Thyroid gland (tissue), 4 donors: ENCODE data around the gene GAK. TPM values are rescaled to one million over a fixed set of nuclear protein-coding genes. Genes with fewer than 3 reads are reported as not detected.

Experiments used
- DNase-seq, 2 donors: peaks; one replicate each; pipeline ENCODE4 v3.0.0-alpha.2; 2019
- H3K27ac ChIP-seq, 3 donors: fragments of 200-600 bp; sonication (generic); 1 replicate in 2 of 3; 2 replicates in 1 of 3; pipeline ENCODE4 v1.5.1; 2016 to 2019; ENCODE audit warnings: mild to moderate bottlenecking in 1 of 3, moderate library complexity in 1 of 3
- H3K27me3 ChIP-seq: fragments of 200-600 bp; sonication (generic); one replicate; pipeline ENCODE4 v1.5.1; 2019
- H3K36me3 ChIP-seq, 2 donors: fragments of 200-600 bp; sonication (generic); one replicate each; pipeline ENCODE4 v1.5.1; 2016 to 2019
- H3K4me1 ChIP-seq, 2 donors: fragments of 200-600 bp; sonication (generic); one replicate each; pipeline ENCODE4 v1.5.1; 2017 to 2019
- H3K4me3 ChIP-seq, 3 donors: fragments of 200-600 bp; sonication (generic); replicated peaks in 1 of 3; 1 replicate in 2 of 3; 2 replicates in 1 of 3; pipeline ENCODE4 v1.5.1; 2016; ENCODE audit warnings: mild to moderate bottlenecking in 1 of 3
- H3K9me3 ChIP-seq: fragments of 200-600 bp; sonication (generic); one replicate; pipeline ENCODE4 v1.5.1; 2017
- CTCF ChIP-seq, 6 experiments: fragments of 200-600 bp in 3 of 6; fragments of 450-650 bp in 3 of 6; sonication (generic) in 3 of 6; IDR thresholded peaks; one replicate each; pipeline ENCODE4 v1.5.1; 2016 to 2019; ENCODE audit warnings: antibody characterized with exemption in 6 of 6, mild to moderate bottlenecking in 2 of 6, inconsistent platforms in 1 of 6, moderate library complexity in 1 of 6
- POLR2A ChIP-seq, 2 donors: fragments of 450-650 bp; IDR thresholded peaks; one replicate each; pipeline ENCODE4 v1.6.1; 2017; ENCODE audit warnings: antibody characterized with exemption in 2 of 2, mild to moderate bottlenecking in 2 of 2, moderate library complexity in 1 of 2
- WGBS, 2 donors: methylation state at CpG; one replicate each; pipeline ENCODE4 v1.1.5; 2017; 5-methylcytosine and 5-hydroxymethylcytosine counted together
- intact Hi-C: fragments of 100-400 bp; cut with DNase I; formaldehyde crosslinking; loops from one replicate; pipeline ENCODE4 v1.15.1; 2023
- total RNA-seq, 4 donors: library from RNA; depleted of rRNA; stranded (reverse); fragments of >200 nt; gene quantifications; one replicate each; pipeline ENCODE4 v1.2.3, GENCODE V29; 2016

Gene GAK
- total RNA-seq, 4 donors from 2014 or later: 86.4 to 184 (median 153) TPM

DNA sequence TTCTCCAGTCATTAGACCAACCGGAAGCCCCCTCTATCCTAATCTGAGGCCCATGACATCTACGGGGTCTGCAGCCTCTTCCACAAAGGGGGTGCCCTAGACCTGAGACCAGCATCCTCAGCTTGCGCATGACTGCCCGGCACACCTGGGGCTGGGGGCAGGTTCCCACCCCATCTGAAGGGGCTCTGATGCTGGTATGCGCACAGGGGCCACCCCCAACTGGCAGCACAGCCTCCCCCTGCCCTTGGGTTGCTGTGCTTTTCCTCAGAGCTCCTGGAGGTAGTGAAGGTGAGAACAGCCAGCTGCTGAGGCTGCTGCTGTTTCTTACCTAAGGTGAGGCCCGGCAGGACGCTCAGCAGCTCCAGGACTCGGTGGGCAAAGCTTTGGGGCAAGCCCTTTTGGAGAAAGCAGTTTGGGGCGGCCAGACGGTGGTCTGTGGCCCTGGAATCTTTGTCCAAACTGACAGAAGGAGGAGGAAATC is 87.3 kb downstream of the GAK start:
- TF ChIP-seq POLR2A (IDR thresholded peaks at IDR 0.05): no peak
- no peak for TF ChIP-seq CTCF (IDR thresholded peaks at IDR 0.05)
- WGBS, 2 donors: 90 to 98% methylated on average over 7 to 9 of the region's 10 CpGs

GRCh38 chr4:839675-840443 is 92.3 kb downstream of the GAK start:
- no peak for DNase-seq
- Histone ChIP-seq H3K27me3 (no peaks in the 10 kb centered on the region), H3K4me3 (no peak overlapping the region), H3K9me3 (no peaks in the 10 kb centered on the region), H3K27ac (no peak overlapping the region), H3K36me3 (no peaks in the 10 kb centered on the region), H3K4me1 (no peaks in the 10 kb centered on the region)
- WGBS, 2 donors: 95 to 96% methylated on average over 4 of the region's 4 CpGs
- intact Hi-C loops: no loop called here
- no peak for TF ChIP-seq CTCF (IDR thresholded peaks at IDR 0.05)
- no peak for TF ChIP-seq POLR2A (IDR thresholded peaks at IDR 0.05)

More for the DNA sequence above, 87.3 kb downstream of the GAK start:
- no peaks in the 10 kb centered on the region for H3K9me3 ChIP-seq
- H3K4me3 ChIP-seq: no peak overlapping the region
- intact Hi-C loops: no loop called here
- no peaks in the 10 kb centered on the region for H3K27me3 ChIP-seq
- no peak overlapping the region for H3K27ac ChIP-seq
- DNase-seq: no peak
- no peaks in the 10 kb centered on the region for H3K4me1 ChIP-seq
- H3K36me3 ChIP-seq: peaks cover 6 to 11% of the 10 kb centered on the region in 2 donors

- Histone ChIP-seq H3K4me1 (no peaks in the 10 kb centered on the region), H3K4me3 (no peak overlapping the region), H3K9me3 (no peaks in the 10 kb centered on the region), H3K36me3 (no peaks in the 10 kb centered on the region), H3K27me3 (no peaks in the 10 kb centered on the region), H3K27ac (no peak overlapping the region)
- TF ChIP-seq POLR2A (IDR thresholded peaks at IDR 0.05) (no peak), CTCF (IDR thresholded peaks at IDR 0.05) (no peak)
- DNase-seq: no peak
- WGBS, 2 donors: 100% methylated on average over 1 of the region's 1 CpG
- intact Hi-C loops: no loop called here
Measured at GRCh38 chr4:837772-838171, 94.3 kb downstream of the GAK start.

- DNase-seq: no peak
- intact Hi-C loops: no loop called here
- no peak for TF ChIP-seq CTCF (IDR thresholded peaks at IDR 0.05)
- TF ChIP-seq POLR2A (IDR thresholded peaks at IDR 0.05): no peak
- no peak overlapping the region for H3K4me3 ChIP-seq
- no peaks in the 10 kb centered on the region for H3K9me3 ChIP-seq
- H3K27me3 ChIP-seq: no peaks in the 10 kb centered on the region
- H3K4me1 ChIP-seq: no peaks in the 10 kb centered on the region
- H3K27ac ChIP-seq: no peak overlapping the region
- H3K36me3 ChIP-seq: no peaks in the 10 kb centered on the region
- 86 to 91% methylated on average over 9 to 10 of the region's 22 CpGs for WGBS, 2 donors
Measured at GRCh38 chr4:836750-837301, 95.3 kb downstream of the GAK start.

GRCh38 chr4:836003-836511 is 96.1 kb downstream of the GAK start:
- H3K36me3 ChIP-seq: no peaks in the 10 kb centered on the region
- no peaks in the 10 kb centered on the region for H3K4me1 ChIP-seq
- no peaks in the 10 kb centered on the region for H3K9me3 ChIP-seq
- TF ChIP-seq CTCF (IDR thresholded peaks at IDR 0.05) (no peak), POLR2A (IDR thresholded peaks at IDR 0.05) (no peak)
- H3K27me3 ChIP-seq: no peaks in the 10 kb centered on the region
- no peak for DNase-seq
- H3K27ac ChIP-seq: no peak overlapping the region
- 93 to 96% methylated on average over 30 to 31 of the region's 32 CpGs for WGBS, 2 donors
- no peak overlapping the region for H3K4me3 ChIP-seq
- intact Hi-C loops: no loop called here
